Astrocyte of the hippocampus (primary cell): ENCODE data around the gene GALR1.
A peak's percentile ranks its signal among the peaks of the same experiment; 100 is the strongest.
"Not testable (repeated sequence)": the region's sequence is repeated elsewhere in the genome, so short reads cannot be mapped to it uniquely, and the experiment has no call there.

Experiments used
- DNase-seq: peaks from one replicate; pipeline ENCODE4 v3.0.0; 2011; ENCODE audit warnings: low read depth, low spot score

The GALR1 gene

GRCh38 chr18:77249569-77250500 lies at the start of gene GALR1:
GALR1 (plus strand) TSS chr18:77249848; CDS start chr18:77250549, 701 bp downstream.
- peak; percentile 42 for DNase-seq

GRCh38 chr18:77201506-77201905 lies 48.1 kb upstream of the GALR1 start:
- no peak for DNase-seq

- DNase-seq = no peak
Observed at GRCh38 chr18:77202329-77202728, 47.3 kb upstream of the GALR1 start.

GRCh38 chr18:77203071-77203470 lies 46.6 kb upstream of the GALR1 start:
- peak; percentile 43 for DNase-seq

GRCh38 chr18:77203851-77204250 lies 45.8 kb upstream of the GALR1 start:
- DNase-seq = no peak

- DNase-seq = no peak
Observed at GRCh38 chr18:77205769-77206168, 43.9 kb upstream of the GALR1 start.

GRCh38 chr18:77206676-77207374 lies 42.8 kb upstream of the GALR1 start:
- peak; percentile 49 for DNase-seq

- peak; percentile 87 for DNase-seq
Observed at GRCh38 chr18:77207540-77207939, 42.1 kb upstream of the GALR1 start.

GRCh38 chr18:77208964-77209363 lies 40.7 kb upstream of the GALR1 start:
- DNase-seq = peak; percentile 61

GRCh38 chr18:77209587-77209986 lies 40.1 kb upstream of the GALR1 start:
- no peak for DNase-seq

GRCh38 chr18:77210249-77210648 lies 39.4 kb upstream of the GALR1 start:
- DNase-seq = no peak

GRCh38 chr18:77218642-77219041 lies 31.0 kb upstream of the GALR1 start:
- no peak for DNase-seq

- no peak for DNase-seq
Observed at GRCh38 chr18:77220726-77221125, 28.9 kb upstream of the GALR1 start.

- DNase-seq = no peak
Observed at GRCh38 chr18:77222464-77222863, 27.2 kb upstream of the GALR1 start.

- no peak for DNase-seq
Observed at GRCh38 chr18:77223221-77223639, 26.4 kb upstream of the GALR1 start.

- DNase-seq = peak; percentile 40
Observed at GRCh38 chr18:77223653-77224052, 26.0 kb upstream of the GALR1 start.

GRCh38 chr18:77230645-77231044 lies 19.0 kb upstream of the GALR1 start:
- DNase-seq = no peak

GRCh38 chr18:77234504-77235365 lies 14.9 kb upstream of the GALR1 start:
- DNase-seq = peak; percentile 31

- DNase-seq = not testable (repeated sequence)
Observed at GRCh38 chr18:77239285-77239684, 10.4 kb upstream of the GALR1 start.

GRCh38 chr18:77248873-77249568 lies 627 bp upstream of the GALR1 start:
- peak; percentile 17 for DNase-seq

GRCh38 chr18:77250501-77250925 lies 865 bp downstream of the GALR1 start:
- DNase-seq = peak; percentile 16
